PFSK-1 (cell line): ENCODE results near the gene GRAMD1B.

Source experiments
- POLR2AphosphoS5 ChIP-seq: IDR thresholded peaks from 2 replicates; pipeline ENCODE4 v1.6.1; 2012; ENCODE audit warnings: low read depth, mild to moderate bottlenecking, control low read depth, low read length, moderate library complexity
- SIN3A ChIP-seq: IDR thresholded peaks from 2 replicates; pipeline ENCODE4 v1.6.1; 2012; ENCODE audit warnings: mild to moderate bottlenecking, low read length, moderate library complexity, borderline replicate concordance; ENCODE audit not compliant: insufficient read depth
- TAF1 ChIP-seq: IDR thresholded peaks from 2 replicates; pipeline ENCODE4 v1.6.1; 2012; ENCODE audit warnings: low read length, control low read depth, borderline replicate concordance; ENCODE audit not compliant: insufficient read depth
- TF ChIP-seq, protein P1 (sequence below), 2 experiments: IDR thresholded peaks; 2 replicates each; pipeline versions ENCODE4 v1.6.1 to v1.8.0; 2011 to 2012; ENCODE audit warnings: low read depth in 2 of 2, low read length in 2 of 2, control low read depth in 1 of 2, inconsistent platforms in 1 of 2, mild to moderate bottlenecking in 1 of 2, moderate library complexity in 1 of 2; ENCODE audit not compliant: insufficient read depth in 1 of 2

DNA sequence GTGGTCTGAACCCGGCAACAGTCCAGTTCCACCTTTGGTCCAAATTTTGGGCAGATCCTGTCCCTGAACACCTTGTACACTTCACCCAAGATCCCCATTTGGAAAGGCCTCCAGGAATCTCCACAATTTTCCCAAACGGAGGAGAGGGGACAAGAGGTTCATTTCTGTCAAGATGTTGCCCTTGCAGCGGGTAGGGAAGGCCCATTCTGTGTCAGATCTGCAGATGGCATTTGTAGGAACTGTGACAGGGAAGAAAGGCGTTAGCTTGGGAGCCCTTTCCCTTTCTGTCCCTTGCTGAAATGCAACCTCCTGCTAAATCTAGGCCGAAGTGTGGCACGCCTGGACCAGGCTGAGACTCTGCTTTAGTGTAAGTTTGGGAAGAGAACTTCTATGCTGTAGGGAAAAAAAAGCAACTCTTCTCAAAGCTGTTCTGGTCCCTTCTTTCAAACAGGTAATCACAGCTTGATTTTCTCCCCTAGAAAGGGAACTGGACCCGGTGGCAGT lies 138.3 kb downstream of the GRAMD1B start:
- TF ChIP-seq TAF1 = no peak
- no peak for TF ChIP-seq SIN3A
- TF ChIP-seq POLR2AphosphoS5 = no peak
- TF ChIP-seq, protein P1, sequence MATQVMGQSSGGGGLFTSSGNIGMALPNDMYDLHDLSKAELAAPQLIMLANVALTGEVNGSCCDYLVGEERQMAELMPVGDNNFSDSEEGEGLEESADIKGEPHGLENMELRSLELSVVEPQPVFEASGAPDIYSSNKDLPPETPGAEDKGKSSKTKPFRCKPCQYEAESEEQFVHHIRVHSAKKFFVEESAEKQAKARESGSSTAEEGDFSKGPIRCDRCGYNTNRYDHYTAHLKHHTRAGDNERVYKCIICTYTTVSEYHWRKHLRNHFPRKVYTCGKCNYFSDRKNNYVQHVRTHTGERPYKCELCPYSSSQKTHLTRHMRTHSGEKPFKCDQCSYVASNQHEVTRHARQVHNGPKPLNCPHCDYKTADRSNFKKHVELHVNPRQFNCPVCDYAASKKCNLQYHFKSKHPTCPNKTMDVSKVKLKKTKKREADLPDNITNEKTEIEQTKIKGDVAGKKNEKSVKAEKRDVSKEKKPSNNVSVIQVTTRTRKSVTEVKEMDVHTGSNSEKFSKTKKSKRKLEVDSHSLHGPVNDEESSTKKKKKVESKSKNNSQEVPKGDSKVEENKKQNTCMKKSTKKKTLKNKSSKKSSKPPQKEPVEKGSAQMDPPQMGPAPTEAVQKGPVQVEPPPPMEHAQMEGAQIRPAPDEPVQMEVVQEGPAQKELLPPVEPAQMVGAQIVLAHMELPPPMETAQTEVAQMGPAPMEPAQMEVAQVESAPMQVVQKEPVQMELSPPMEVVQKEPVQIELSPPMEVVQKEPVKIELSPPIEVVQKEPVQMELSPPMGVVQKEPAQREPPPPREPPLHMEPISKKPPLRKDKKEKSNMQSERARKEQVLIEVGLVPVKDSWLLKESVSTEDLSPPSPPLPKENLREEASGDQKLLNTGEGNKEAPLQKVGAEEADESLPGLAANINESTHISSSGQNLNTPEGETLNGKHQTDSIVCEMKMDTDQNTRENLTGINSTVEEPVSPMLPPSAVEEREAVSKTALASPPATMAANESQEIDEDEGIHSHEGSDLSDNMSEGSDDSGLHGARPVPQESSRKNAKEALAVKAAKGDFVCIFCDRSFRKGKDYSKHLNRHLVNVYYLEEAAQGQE (IDR thresholded peaks at IDR 0.05; ENCODE audit: insufficient read depth in 1 of 2, low read depth in 2 of 2, low read length in 2 of 2) = no peak
